Suprapubic skin (tissue), 4 donors: ENCODE results near the gene SERPINA6. TPM values are rescaled to one million over a fixed set of nuclear protein-coding genes. Genes with fewer than 3 reads are reported as not detected.

Experiments
- DNase-seq, 2 donors: peaks; one replicate each; pipeline ENCODE4 v3.0.0-alpha.2; 2019; ENCODE audit warnings: low spot score in 2 of 2
- H3K27ac ChIP-seq: fragments of 200-600 bp; sonication (generic); one replicate; pipeline ENCODE4 v1.5.1; 2019
- H3K27me3 ChIP-seq: fragments of 200-600 bp; sonication (generic); one replicate; pipeline ENCODE4 v1.5.1; 2019
- H3K36me3 ChIP-seq: fragments of 200-600 bp; sonication (generic); one replicate; pipeline ENCODE4 v1.5.1; 2019
- H3K4me1 ChIP-seq: fragments of 200-600 bp; sonication (generic); one replicate; pipeline ENCODE4 v1.5.1; 2019
- H3K4me3 ChIP-seq: fragments of 200-600 bp; sonication (generic); one replicate; pipeline ENCODE4 v1.5.1; 2019; ENCODE audit warnings: mild to moderate bottlenecking
- H3K9me3 ChIP-seq: fragments of 200-600 bp; sonication (generic); one replicate; pipeline ENCODE4 v1.5.1; 2019
- CTCF ChIP-seq, 2 donors: fragments of 200-600 bp in 1 of 2; fragments of 450-650 bp in 1 of 2; sonication (generic) in 1 of 2; IDR thresholded peaks; one replicate each; pipeline ENCODE4 v1.5.1; 2016 to 2019; ENCODE audit warnings: antibody characterized with exemption in 2 of 2, mild to moderate bottlenecking in 1 of 2, moderate library complexity in 1 of 2
- EP300 ChIP-seq: sonication (generic); formaldehyde crosslinking; IDR thresholded peaks from one replicate; pipeline ENCODE4 v1.6.1; 2017; ENCODE audit warnings: antibody characterized with exemption
- POLR2A ChIP-seq, 2 donors: fragments of 450-650 bp; IDR thresholded peaks; one replicate each; pipeline ENCODE4 v1.6.1; 2017; ENCODE audit warnings: antibody characterized with exemption in 2 of 2, mild to moderate bottlenecking in 2 of 2, moderate library complexity in 2 of 2
- POLR2AphosphoS5 ChIP-seq, 3 donors: sonication (generic); formaldehyde crosslinking; IDR thresholded peaks; one replicate each; pipeline ENCODE4 v1.6.1; 2017; ENCODE audit warnings: antibody characterized with exemption in 3 of 3
- WGBS: methylation state at CpG from one replicate; pipeline ENCODE4 v1.1.5; 2018; 5-methylcytosine and 5-hydroxymethylcytosine counted together
- total RNA-seq, 4 donors: library from RNA; depleted of rRNA; stranded (reverse); fragments of >200 nt; gene quantifications; one replicate each; pipeline ENCODE4 v1.1.0, GENCODE V29; 2016

Gene SERPINA6
- total RNA-seq, 4 donors from 2014 or later, result 0.97 TPM; not detected in 3

GRCh38 chr14:94320243-94320642 is 2.9 kb downstream of the SERPINA6 start:
- DNase-seq, result no peak
- Histone ChIP-seq H3K27ac (peak overlapping the region; percentile 65), H3K4me3 (no peak overlapping the region), H3K4me1 (peaks cover 17% of the 10 kb centered on the region), H3K27me3 (no peaks in the 10 kb centered on the region), H3K36me3 (no peaks in the 10 kb centered on the region), H3K9me3 (no peaks in the 10 kb centered on the region)
- 59% methylated on average over 5 of the region's 5 CpGs for WGBS
- TF ChIP-seq EP300 (no peak), POLR2A (IDR thresholded peaks at IDR 0.05) (no peak), CTCF (IDR thresholded peaks at IDR 0.05) (no peak), POLR2AphosphoS5 (IDR thresholded peaks at IDR 0.05) (no peak)

- TF ChIP-seq CTCF (IDR thresholded peaks at IDR 0.05) (no peak), EP300 (no peak), POLR2AphosphoS5 (IDR thresholded peaks at IDR 0.05) (no peak), POLR2A (IDR thresholded peaks at IDR 0.05) (no peak)
- H3K27ac ChIP-seq, result peak overlapping the region; percentile 60
- H3K4me1 ChIP-seq, result peaks cover 26% of the 10 kb centered on the region
- H3K4me3 ChIP-seq, result no peak overlapping the region
- H3K36me3 ChIP-seq, result no peaks in the 10 kb centered on the region
- H3K27me3 ChIP-seq, result no peaks in the 10 kb centered on the region
- peak in 1 of 2 donors; percentile 75 for DNase-seq
- WGBS, result 28% methylated on average over 4 of the region's 4 CpGs
- H3K9me3 ChIP-seq, result no peaks in the 10 kb centered on the region
Measured at GRCh38 chr14:94317259-94317658, 5.9 kb downstream of the SERPINA6 start.

GRCh38 chr14:94316692-94317091 is 6.4 kb downstream of the SERPINA6 start:
- TF ChIP-seq POLR2A (IDR thresholded peaks at IDR 0.05) (no peak), POLR2AphosphoS5 (IDR thresholded peaks at IDR 0.05) (no peak), EP300 (no peak), CTCF (IDR thresholded peaks at IDR 0.05) (no peak)
- H3K36me3 ChIP-seq, result no peaks in the 10 kb centered on the region
- H3K9me3 ChIP-seq, result no peaks in the 10 kb centered on the region
- no peaks in the 10 kb centered on the region for H3K27me3 ChIP-seq
- no peak for DNase-seq
- H3K27ac ChIP-seq, result no peak overlapping the region
- H3K4me3 ChIP-seq, result no peak overlapping the region
- H3K4me1 ChIP-seq, result peaks cover 26% of the 10 kb centered on the region
- 70% methylated on average over 1 of the region's 1 CpG for WGBS

GRCh38 chr14:94314890-94315289 is 8.2 kb downstream of the SERPINA6 start:
- Histone ChIP-seq H3K27ac (no peak overlapping the region), H3K9me3 (no peaks in the 10 kb centered on the region), H3K4me1 (peaks cover 26% of the 10 kb centered on the region), H3K36me3 (no peaks in the 10 kb centered on the region), H3K4me3 (no peak overlapping the region), H3K27me3 (no peaks in the 10 kb centered on the region)
- WGBS, result 89% methylated on average over 2 of the region's 2 CpGs
- no peak for TF ChIP-seq EP300
- no peak for TF ChIP-seq POLR2AphosphoS5 (IDR thresholded peaks at IDR 0.05)
- no peak for TF ChIP-seq CTCF (IDR thresholded peaks at IDR 0.05)
- no peak for TF ChIP-seq POLR2A (IDR thresholded peaks at IDR 0.05)
- no peak for DNase-seq

- Histone ChIP-seq H3K4me1 (peaks cover 26% of the 10 kb centered on the region), H3K27ac (no peak overlapping the region), H3K27me3 (no peaks in the 10 kb centered on the region), H3K4me3 (no peak overlapping the region), H3K9me3 (no peaks in the 10 kb centered on the region), H3K36me3 (no peaks in the 10 kb centered on the region)
- no peak for TF ChIP-seq CTCF (IDR thresholded peaks at IDR 0.05)
- WGBS, result 83% methylated on average over 8 of the region's 8 CpGs
- no peak for DNase-seq
Measured at GRCh38 chr14:94313991-94314655, 9.0 kb downstream of the SERPINA6 start.
